Type B pancreatic cell (in vitro differentiated cells): ENCODE measurements around the gene PDF. TPM values are rescaled to one million over a fixed set of nuclear protein-coding genes. Genes with fewer than 3 reads are reported as not detected.

Experiments
- DNase-seq: peaks from one replicate; pipeline ENCODE4 v3.0.0; 2021; ENCODE audit warnings: mixed read lengths; ENCODE audit not compliant: unreplicated experiment; ENCODE audit errors: extremely low spot score
- H3K27ac Mint-ChIP-seq: 2 replicates; pipeline ENCODE4 v1.8.0; 2021; ENCODE audit warnings: mild to moderate bottlenecking, mixed read lengths
- H3K27me3 Mint-ChIP-seq: 2 replicates; pipeline ENCODE4 v1.8.0; 2021; ENCODE audit warnings: mixed read lengths
- H3K36me3 Mint-ChIP-seq: 2 replicates; pipeline ENCODE4 v1.8.0; 2021; ENCODE audit warnings: mixed read lengths
- H3K4me1 Mint-ChIP-seq: one replicate; pipeline ENCODE4 v1.8.0; 2021; ENCODE audit warnings: mixed read lengths; ENCODE audit not compliant: unreplicated experiment
- H3K4me3 Mint-ChIP-seq: 2 replicates; pipeline ENCODE4 v1.8.0; 2021; ENCODE audit warnings: mild to moderate bottlenecking, mixed read lengths
- H3K9me3 Mint-ChIP-seq: 2 replicates; pipeline ENCODE4 v1.8.0; 2021; ENCODE audit warnings: mixed read lengths
- CTCF ChIP-seq: fragments of 200-600 bp; sonication (generic); conservative IDR thresholded peaks from 2 replicates; pipeline ENCODE4 v1.5.0; 2021; ENCODE audit warnings: antibody characterized with exemption, mild to moderate bottlenecking
- long read RNA-seq: library from polyadenylated mRNA; unstranded; transcript quantifications from one replicate; pipeline ENCODE4 v2.0.0, GENCODE V29; 2020
- total RNA-seq: library from RNA; stranded (reverse); gene quantifications from 2 replicates; pipeline ENCODE4 v1.2.1, GENCODE V29; 2021; ENCODE audit warnings: low replicate concordance

The PDF gene, protein sequence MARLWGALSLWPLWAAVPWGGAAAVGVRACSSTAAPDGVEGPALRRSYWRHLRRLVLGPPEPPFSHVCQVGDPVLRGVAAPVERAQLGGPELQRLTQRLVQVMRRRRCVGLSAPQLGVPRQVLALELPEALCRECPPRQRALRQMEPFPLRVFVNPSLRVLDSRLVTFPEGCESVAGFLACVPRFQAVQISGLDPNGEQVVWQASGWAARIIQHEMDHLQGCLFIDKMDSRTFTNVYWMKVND
- total RNA-seq, result 14.6 and 19.0 TPM in 2 replicates
- long read RNA-seq, partial matches to known transcripts, result 0 of 1 reads
- long read RNA-seq, other reads (novel, unspliced or antisense), result 1 of 1 reads

GRCh38 chr16:69330286-69331109 is at the start of gene PDF:
Gene PDF, minus strand, starts transcription at chr16:69330588. Its CDS starts 18 bp downstream, at chr16:69330570.
- Mint-ChIP-seq H3K27me3 (no peaks in the 10 kb centered on the region), H3K4me3 (peak within 1 kb of the TSS; percentile 87), H3K36me3 (peaks cover 9% of the 10 kb centered on the region), H3K9me3 (no peaks in the 10 kb centered on the region), H3K4me1 (peaks cover 20% of the 10 kb centered on the region), H3K27ac (peak within 1 kb of the TSS; percentile 64)
- peak; percentile 93 for DNase-seq
- no peak for TF ChIP-seq CTCF

- TF ChIP-seq CTCF, result no peak
- no peak for DNase-seq
- Mint-ChIP-seq H3K9me3 (no peaks in the 10 kb centered on the region), H3K36me3 (peaks cover 27% of the 10 kb centered on the region), H3K27me3 (no peaks in the 10 kb centered on the region), H3K27ac (peak overlapping the region; percentile 28), H3K4me1 (peaks cover 2% of the 10 kb centered on the region), H3K4me3 (no peak overlapping the region)
Observed at GRCh38 chr16:69378760-69379159, 48.4 kb upstream of the PDF start.

DNA sequence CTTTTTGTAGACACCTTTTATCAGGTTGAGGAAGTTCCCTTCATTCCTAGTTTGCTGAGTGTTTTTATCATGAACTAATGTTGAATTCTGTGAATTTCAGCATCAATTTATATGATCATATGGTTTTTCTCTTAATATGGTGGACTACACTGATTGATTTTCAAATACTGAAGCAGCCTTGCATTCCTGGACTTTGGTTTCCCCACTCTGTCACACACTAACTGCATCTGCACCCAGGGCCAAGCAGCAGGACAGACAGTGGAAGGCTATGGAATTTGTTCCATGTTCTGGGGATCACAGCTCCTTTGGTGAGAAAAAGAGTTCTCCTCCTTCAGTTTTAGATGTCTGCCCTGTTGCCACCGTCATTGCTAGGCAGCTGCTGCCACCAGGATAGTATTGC is 47.6 kb upstream of the PDF start:
- H3K4me3 Mint-ChIP-seq, result no peak overlapping the region
- peaks cover 28% of the 10 kb centered on the region for H3K36me3 Mint-ChIP-seq
- H3K27ac Mint-ChIP-seq, result no peak overlapping the region

DNA sequence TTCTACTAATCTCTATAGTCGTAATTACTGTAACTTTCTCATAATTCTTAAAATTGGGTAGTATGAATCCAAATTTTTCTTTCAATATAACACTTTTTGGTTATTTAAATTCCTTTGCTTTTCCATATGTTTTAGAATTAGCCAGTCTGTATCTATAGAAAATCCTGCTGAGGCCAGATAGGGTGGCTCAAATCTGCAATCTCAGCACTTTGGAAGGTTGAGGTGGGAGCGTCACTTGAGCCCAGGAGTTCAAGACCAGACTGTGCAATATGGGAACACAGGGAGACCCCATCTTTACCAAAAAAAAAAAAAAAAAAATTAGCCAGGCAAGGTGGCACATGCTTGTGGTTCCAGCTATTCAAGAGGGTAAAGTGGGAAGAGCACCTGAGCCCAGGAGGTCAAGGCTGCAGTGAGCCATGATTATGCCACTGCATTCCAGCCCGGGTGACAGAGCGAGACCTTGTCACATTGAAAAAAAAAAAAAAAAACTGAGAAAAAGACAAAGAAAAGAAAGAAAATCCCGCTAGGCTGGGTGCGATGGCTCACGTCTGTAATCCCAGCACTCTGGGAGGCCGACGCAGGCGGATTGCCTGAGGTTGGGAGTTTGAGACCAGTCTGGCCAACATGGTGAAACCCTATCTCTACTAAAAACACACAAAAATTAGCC is 46.1 kb upstream of the PDF start:
- TF ChIP-seq CTCF, result no peak
- H3K4me3 Mint-ChIP-seq, result no peak overlapping the region
- peaks cover 21% of the 10 kb centered on the region for H3K36me3 Mint-ChIP-seq
- H3K27ac Mint-ChIP-seq, result no peak overlapping the region
- peaks cover 7% of the 10 kb centered on the region for H3K4me1 Mint-ChIP-seq
- no peaks in the 10 kb centered on the region for H3K27me3 Mint-ChIP-seq
- no peak for DNase-seq
- no peaks in the 10 kb centered on the region for H3K9me3 Mint-ChIP-seq

More for the DNA sequence above, 47.6 kb upstream of the PDF start:
- Mint-ChIP-seq H3K27me3 (no peaks in the 10 kb centered on the region), H3K9me3 (no peaks in the 10 kb centered on the region), H3K4me1 (peaks cover 5% of the 10 kb centered on the region)
- TF ChIP-seq CTCF, result no peak
- DNase-seq, result no peak

DNA sequence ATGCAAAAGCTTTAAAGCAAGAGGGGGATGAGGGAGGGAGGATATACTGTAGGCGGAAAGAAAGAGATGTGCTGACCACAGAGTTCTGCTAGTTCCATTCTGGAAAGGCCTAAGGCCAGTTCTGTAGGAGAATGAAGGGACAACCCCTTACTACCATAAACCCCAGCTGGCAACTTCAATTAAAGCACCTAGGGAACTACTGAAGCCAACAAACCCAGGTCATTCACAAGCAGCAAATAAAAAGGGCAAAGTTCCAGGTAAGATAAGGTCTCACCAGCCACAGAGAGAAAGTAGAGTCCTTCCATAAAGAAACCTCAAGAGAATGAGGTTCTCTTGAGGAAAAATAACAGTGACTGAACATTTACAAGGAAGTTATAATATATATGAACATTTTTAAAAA is 42.6 kb upstream of the PDF start:
- Mint-ChIP-seq H3K27me3 (no peaks in the 10 kb centered on the region), H3K9me3 (no peaks in the 10 kb centered on the region), H3K36me3 (peaks cover 29% of the 10 kb centered on the region), H3K4me1 (peaks cover 7% of the 10 kb centered on the region), H3K4me3 (no peak overlapping the region), H3K27ac (no peak overlapping the region)
- DNase-seq, result no peak
- TF ChIP-seq CTCF, result no peak
